Stimulated activated naive CD4-positive, alpha-beta T cell treated with Interleukin-2 at 50 U/mL for 16 hours (primary cell): ENCODE measurements around the gene HOGA1.
"Not testable (repeated sequence)": the region's sequence is repeated elsewhere in the genome, so short reads cannot be mapped to it uniquely, and the experiment has no call there.

Source experiments
- DNase-seq: peaks from one replicate; lab custom pipeline; 2025; lab: John Stamatoyannopoulos, UW

The HOGA1 gene

DNA sequence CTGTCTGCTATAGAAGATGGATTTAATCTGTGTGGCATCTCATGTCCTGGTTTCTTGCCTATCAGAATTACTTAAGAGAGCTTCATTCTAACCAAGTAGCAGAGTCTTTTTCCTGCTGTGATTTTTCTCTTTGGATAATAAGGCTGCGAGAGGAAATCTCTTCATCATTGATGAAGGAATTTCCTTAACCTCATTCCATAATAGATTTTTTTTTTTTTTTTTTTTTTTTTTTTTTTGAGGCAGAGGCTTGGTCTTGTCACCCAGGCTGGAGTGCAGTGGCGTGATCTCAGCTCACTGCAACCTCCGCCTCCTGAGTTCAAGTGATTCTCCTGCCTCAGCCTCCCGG is 65.2 kb downstream of the HOGA1 start:
- DNase-seq, result not testable (repeated sequence)

DNA sequence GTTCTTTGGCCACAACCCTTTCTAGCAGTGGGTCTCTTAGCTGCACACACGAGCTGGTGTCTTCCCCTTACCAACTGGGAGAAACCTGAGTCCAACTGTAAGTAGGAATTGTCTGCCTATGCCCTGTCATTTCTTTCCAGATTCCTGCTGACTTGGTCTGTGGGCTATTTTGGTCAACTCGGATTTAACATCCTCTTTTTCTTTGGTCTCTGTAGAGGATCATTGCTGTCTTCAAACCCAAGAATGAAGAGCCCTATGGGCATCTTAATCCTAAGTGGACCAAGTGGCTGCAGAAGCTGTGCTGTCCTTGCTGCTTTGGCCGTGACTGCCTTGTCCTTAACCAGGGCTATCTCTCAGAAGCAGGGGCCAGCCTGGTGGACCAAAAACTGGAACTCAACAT is 66.5 kb downstream of the HOGA1 start:
- DNase-seq, result no peak

DNA sequence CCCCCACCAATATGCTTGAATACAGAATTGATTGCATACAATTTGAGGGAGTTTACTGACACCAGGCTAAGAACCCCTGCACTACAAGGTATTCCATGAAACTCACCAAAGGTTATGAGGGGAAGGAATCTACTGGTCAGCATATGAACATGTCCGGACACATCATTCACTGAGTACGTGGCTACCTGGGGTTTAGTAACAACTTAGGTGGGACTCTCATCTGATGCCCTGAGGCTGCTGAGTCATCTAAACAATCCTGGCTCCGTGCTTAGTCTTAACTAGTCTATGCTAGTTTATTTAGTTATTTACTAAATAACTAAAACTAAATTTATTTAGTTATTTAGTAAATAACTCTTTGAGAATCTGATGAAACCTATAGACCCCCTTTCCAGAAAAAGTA is 67.6 kb downstream of the HOGA1 start:
- no peak for DNase-seq

DNA sequence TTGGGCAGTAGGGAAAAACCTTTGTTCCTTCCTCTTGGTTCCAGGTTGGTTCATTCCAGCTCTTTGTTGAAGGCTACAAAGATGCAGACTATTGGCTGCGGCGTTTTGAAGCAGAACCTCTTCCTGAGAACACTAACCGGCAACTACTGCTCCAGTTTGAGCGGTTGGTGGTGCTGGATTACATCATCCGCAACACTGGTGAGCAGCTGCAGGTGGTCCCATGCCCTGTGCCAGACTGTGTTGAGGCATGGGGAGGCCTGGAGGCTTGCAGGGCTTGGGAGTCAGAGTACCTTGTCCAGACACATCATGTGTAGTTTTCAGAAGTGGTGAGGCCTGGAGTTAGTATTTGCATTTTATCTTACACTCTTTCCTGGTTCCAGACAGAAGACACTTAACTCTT is 72.6 kb downstream of the HOGA1 start:
- DNase-seq, result no peak

DNA sequence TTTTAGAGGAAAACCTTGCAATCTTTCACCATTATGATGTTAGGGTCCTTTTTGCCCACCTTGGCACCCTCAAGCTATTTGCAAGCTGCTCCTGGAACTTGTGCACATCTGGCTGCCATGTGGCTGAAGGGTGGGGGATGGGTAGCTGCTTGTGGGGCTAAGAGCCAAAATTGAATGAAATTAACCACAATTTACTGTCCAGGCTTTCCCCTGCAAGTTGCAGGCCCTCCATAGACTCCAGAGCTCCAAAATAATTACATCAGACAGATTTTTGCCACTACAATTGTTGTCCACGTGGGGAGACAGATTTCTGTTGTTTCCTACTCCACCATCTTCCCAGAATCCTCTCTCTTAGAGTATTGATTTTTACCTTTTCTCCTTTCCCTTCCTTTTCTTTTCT is 75.4 kb downstream of the HOGA1 start:
- no peak for DNase-seq
